Suprapubic skin (tissue), 3 donors: ENCODE data around the gene MDGA2.

Experiments
- CTCF ChIP-seq, 2 donors: fragments of 200-600 bp in 1 of 2; fragments of 450-650 bp in 1 of 2; sonication (generic) in 1 of 2; IDR thresholded peaks; one replicate each; pipeline ENCODE4 v1.5.1; 2016 to 2019; ENCODE audit warnings: antibody characterized with exemption in 2 of 2, mild to moderate bottlenecking in 1 of 2, moderate library complexity in 1 of 2
- POLR2A ChIP-seq, 2 donors: fragments of 450-650 bp; IDR thresholded peaks; one replicate each; pipeline ENCODE4 v1.6.1; 2017; ENCODE audit warnings: antibody characterized with exemption in 2 of 2, mild to moderate bottlenecking in 2 of 2, moderate library complexity in 2 of 2

- TF ChIP-seq POLR2A (IDR thresholded peaks at IDR 0.05) (no peak), CTCF (IDR thresholded peaks at IDR 0.05) (no peak)
Observed at GRCh38 chr14:47240748-47241437, 434.5 kb downstream of the MDGA2 start.
